HG03520 (cell line): Measurements from ENCODE around the gene CLPSL2.

Experiments
- ATAC-seq: cut with Tn5 transposase; IDR thresholded peaks from one replicate; pipeline ENCODE4 v1.9.1; 2021; ENCODE audit warnings: mild to moderate bottlenecking, moderate library complexity; ENCODE audit not compliant: unreplicated experiment

The CLPSL2 gene

DNA sequence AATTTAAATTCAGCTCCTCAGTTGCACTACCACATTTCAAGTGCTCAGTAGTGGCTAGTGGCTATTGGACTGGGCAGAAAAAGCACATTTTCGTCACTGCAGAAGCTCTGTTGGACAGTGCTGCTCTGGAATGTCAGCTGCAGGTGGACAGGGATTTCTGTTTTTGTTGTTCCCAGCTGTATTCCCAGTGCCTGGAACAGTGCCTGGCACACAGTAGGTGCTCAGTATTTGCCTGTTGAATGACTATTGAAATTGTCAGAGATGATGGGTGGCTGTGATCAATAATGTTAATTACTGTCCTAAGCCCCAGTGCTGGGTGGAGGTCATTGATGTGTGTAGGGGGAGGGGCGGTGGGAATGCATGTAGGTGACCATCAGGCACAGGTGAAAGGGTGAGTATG, 9.9 kb downstream of the CLPSL2 start:
- ATAC-seq, result no peak

DNA sequence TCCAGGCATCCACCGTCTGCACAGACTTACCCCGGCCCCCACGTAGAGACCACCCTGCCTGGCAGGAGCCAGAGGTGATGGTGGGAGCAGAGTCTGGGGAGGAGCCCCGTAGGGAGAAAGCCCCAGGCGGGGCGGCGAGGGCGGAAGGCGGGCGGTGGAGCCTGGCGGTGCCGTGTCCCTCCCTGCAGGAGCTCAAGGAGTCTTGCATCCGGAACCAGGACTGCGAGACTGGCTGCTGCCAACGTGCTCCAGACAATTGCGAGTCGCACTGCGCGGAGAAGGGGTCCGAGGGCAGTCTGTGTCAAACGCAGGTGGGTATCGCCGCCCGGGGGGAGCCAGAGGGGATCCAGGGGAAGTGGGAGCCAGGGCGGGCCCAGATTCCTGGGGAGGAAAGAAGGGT, 10.4 kb downstream of the CLPSL2 start:
- no peak for ATAC-seq

DNA sequence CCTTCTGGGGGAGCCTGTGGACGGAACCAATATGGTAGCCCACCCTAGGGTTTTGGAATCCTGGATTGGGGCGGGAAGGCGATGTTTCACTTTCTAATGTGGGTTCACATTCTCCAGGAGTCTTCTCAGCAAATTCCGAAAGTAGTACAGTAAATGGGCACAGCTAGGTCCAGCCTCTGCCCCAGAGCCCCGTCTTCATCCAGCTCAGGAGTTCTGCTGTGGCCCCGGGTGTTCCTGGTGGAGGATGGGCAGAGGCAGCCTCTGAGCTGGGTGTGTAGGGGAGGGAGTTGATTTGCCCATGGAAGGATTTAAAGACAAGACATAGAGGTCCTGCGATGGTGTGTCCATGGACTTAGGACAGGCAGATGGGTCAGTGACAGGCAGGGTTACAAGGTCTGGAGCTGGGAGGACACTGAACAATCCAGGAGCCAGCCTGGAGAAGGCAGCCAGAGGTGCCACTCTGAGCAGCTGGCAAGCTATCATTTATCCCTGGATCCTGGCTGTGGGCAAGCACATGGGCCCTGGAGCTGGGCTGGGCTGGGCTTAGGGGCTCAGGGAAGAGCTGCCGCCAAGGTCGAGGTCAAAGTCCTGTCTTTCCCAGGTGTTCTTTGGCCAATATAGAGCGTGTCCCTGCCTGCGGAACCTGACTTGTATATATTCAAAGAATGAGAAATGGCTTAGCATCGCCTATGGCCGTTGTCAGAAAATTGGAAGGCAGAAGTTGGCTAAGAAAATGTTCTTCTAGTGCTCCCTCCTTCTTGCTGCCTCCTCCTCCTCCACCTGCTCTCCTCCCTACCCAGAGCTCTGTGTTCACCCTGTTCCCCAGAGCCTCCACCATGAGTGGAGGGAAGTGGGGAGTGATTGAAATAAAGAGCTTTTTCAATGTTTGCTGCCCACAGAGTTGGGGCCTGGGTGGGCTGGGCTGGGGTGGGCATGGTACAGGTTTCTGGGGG, 11.1 kb downstream of the CLPSL2 start:
- ATAC-seq, result no peak

GRCh38 chr6:35788423-35788982, 12.1 kb downstream of the CLPSL2 start:
- no peak for ATAC-seq

- no peak for ATAC-seq
Measured at GRCh38 chr6:35790683-35791082, 14.3 kb downstream of the CLPSL2 start.

- ATAC-seq, result no peak
Measured at GRCh38 chr6:35794536-35795452, 18.4 kb downstream of the CLPSL2 start.

- ATAC-seq, result no peak
Measured at GRCh38 chr6:35795453-35796071, 19.2 kb downstream of the CLPSL2 start.

DNA sequence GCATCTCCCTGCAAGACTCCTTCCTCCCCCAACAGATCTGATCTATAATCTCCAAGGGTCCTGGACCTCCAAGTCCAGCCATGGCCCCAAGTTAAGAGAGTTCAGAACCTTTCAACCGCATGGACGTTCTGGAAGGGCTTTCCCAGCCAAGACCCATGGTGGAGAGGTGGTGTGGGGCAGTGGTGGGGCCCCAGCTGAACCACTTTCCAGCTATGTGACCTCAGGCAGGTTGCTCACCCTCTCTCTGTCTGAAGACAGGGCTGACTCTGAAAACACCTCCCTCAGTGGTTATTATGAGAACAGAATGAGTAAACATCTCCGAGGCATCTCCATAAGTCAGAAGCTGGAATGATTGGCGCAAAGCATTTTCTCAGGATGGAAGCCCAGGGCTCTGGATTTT, 19.8 kb downstream of the CLPSL2 start:
- no peak for ATAC-seq

GRCh38 chr6:35797837-35798526, 21.6 kb downstream of the CLPSL2 start:
- ATAC-seq, result no peak

DNA sequence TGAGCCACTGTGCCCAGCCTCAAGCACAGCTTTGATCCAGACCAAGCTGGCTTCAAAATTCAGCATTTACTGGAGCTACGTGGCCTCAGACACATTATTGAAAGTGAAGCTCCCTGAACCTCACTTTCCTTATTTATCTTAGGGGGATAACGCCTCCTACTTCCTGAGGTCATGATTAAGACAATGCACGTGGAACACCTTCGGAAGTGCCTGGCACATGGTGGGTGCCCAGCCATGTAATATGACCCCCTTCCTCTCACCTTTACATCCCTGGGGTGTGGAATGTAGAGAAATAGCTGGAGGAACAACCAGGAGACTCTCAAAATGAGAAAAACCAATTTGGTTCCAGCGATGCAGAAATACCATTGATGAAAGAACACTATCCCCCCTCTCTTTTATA, 22.3 kb downstream of the CLPSL2 start:
- ATAC-seq, result no peak

GRCh38 chr6:35801148-35801547, 24.8 kb downstream of the CLPSL2 start:
- no peak for ATAC-seq

- ATAC-seq, result no peak
Measured at GRCh38 chr6:35804996-35805736, 28.8 kb downstream of the CLPSL2 start, which contains the start of gene LHFPL5. TSS of gene LHFPL5 (plus strand) at chr6:35805352. CDS start at chr6:35805671, 319 bp downstream.

DNA sequence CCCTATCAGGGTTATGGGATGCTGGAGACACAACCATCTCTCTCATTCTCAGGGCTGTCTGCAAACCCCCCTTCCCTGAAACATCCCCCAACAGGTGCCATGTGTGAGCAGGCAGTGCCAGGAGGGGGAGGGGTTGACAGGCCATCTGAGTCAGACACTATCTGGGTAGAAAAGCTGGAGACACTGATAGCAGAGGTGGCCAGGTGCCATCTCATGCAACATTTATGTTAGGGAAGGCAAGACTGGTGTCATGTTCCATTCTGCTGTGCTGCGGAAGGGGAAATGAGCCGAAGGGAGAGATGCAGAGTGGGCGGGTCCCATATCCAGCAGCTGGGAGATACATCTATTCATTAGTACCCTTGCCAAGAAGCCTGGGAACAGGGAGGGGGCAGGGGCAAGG, 32.3 kb downstream of the CLPSL2 start:
- no peak for ATAC-seq

DNA sequence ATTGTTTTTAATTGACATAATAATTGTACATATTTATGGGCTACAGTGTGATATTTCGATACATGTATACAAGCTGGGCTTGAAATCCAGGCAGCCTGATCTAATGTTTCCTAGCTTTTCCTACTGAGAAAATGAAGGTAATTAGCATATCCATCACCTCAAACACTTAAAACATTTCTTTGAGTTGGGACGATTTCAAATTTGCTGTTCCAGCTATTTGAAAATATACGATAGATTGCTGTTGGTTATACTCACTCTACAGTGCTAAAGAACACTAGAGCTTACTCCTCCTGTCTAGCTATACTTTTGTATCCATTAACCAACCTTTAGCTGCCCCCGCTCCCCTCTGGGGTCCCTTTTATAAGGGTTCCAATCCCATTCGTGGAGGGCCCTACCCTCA, 33.4 kb downstream of the CLPSL2 start:
- ATAC-seq, result no peak

DNA sequence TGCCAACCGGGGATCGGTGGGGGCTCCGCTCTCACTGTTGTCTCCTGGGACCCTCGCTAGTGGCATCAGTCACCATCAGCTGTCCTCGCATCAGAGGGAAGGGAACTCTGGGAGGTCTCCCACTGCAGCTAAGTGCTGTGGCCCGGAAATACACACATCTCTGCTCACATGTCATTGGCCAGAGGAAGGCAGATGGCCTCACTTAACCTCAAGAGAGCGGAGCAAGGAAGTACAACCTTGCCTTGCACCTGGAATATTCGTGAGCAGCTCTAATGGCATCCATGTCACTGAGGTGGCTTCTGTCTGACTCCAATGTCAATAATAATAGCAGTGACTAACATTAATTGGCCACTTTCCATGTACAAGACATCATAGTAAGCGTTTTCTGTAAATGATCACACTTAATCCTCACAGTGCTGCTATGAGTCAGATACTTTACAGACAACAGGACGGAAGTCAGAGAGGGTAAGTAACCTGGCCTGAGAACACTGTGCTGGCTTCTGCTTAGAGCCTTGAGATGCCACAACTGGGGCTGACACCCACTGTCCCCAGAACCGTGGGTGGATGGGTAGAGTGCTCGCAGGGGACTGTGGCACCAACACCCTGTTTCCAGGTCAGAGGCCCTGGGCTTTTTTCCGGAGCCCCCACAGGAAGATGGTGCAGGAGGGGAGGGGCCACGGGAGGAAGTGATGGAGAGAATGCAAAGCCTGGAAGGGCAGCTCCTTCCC, 34.7 kb downstream of the CLPSL2 start:
- ATAC-seq, result no peak

DNA sequence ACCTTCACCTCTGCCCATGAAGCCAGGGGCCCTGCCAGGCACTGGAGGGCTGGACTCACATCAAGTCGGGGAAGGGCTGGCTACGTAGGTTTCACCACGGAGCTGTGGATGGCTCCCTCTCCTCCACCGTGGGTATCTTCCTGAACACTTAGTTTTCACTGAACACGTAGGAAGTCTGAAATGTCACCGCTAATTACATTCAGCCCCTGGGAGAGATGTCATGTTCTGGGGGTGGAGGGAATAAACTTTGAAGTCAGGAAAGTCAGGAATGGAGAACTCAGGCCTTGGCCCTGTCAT, 35.2 kb downstream of the CLPSL2 start:
- ATAC-seq, result no peak

GRCh38 chr6:35817515-35817914, 41.1 kb downstream of the CLPSL2 start:
- no peak for ATAC-seq

DNA sequence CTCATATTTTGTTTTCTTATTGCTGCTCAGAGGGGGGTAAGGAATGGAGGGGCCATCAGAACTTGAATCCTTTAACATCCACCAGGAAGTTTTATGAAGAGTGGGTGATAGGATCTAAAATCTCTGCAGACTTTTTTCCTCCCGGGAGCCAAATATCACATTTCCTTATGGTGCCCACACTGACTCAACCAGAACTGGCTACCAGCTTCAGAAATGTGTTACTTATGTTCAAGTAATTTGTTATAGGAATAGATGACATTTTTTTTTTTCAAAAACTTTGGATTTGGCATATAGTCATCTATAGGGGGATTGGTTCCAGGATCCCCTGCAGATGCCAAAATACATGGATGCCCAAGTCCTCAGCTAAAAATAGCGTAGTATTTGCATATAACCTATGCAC, 47.2 kb downstream of the CLPSL2 start:
- ATAC-seq, result no peak

DNA sequence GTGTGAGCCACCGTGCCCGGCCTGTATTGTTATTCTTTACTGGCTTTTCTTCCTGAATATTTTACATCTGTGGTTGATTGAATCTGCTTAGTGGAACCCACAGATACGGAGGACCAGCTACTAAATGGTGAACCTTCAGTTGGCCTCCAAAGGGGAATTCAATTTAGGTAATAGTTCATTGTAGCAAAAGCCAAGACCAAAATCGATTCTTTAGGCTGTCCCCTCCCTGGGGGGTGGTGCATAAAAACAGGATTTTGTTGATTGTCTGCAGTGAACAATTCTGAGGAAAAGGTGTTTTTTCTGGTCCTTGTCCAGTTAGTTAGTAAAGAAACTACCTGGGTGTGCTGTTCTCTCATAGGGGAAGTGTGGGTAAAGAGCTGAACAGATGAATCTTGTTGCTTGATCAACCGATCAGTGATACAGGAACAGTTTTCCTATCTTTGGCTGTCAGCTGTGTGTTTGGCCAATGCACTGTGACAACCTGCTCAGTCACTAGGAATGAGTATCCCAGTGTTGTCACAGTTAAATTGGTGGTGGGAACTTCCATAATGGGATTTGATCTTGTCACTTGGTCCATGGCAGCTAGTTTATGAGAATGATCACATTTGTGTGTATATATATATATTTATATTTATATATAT, 48.3 kb downstream of the CLPSL2 start:
- no peak for ATAC-seq
